Measurements from ENCODE around the gene COL20A1. TPM values are rescaled to one million over a fixed set of nuclear protein-coding genes. Genes with fewer than 3 reads are reported as not detected.

COL20A1 gene
- total RNA-seq, 1 donor from 2014 or later: not detected

DNA sequence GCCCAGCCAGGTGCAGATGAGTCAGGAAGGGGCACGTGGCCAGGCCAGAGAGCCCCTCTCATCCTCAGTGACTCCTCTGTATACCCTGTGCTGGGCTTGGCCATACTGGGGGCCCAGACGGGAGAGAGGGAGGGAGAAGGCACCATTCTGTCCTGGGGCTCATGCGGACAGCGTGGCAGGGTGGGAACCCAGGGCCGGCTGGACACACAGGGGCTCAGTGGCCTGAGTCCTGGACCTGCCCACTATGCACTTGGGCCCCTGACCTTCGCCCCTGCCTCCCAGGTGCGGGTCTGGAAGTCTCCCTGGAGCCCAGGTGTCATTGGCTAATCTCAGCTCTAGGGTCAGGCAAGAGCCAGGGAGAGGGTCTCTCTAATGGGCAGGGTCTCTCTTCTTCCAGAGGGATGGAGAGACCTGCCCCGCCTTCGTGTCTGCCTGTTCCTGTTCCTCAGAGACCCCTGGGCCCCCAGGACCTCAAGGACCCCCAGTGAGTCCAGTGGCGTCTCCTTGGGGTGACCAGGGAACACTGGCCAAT is 27.7 kb downstream of the COL20A1 start:
- H3K9me3 Mint-ChIP-seq: no peaks in the 10 kb centered on the region
- peaks cover 6% of the 10 kb centered on the region for H3K27me3 Mint-ChIP-seq (ENCODE audit: insufficient read depth)
- no peak overlapping the region for H3K4me3 Mint-ChIP-seq
- H3K36me3 Mint-ChIP-seq (ENCODE audit: low read depth): no peaks in the 10 kb centered on the region
- intact Hi-C loops (cut with micrococcal nuclease): no loop called here
- no peak for DNase-seq (ENCODE audit: low spot score)
- H3K27ac Mint-ChIP-seq: no peak overlapping the region
- no peaks in the 10 kb centered on the region for H3K4me1 Mint-ChIP-seq (ENCODE audit: low read depth)

DNA sequence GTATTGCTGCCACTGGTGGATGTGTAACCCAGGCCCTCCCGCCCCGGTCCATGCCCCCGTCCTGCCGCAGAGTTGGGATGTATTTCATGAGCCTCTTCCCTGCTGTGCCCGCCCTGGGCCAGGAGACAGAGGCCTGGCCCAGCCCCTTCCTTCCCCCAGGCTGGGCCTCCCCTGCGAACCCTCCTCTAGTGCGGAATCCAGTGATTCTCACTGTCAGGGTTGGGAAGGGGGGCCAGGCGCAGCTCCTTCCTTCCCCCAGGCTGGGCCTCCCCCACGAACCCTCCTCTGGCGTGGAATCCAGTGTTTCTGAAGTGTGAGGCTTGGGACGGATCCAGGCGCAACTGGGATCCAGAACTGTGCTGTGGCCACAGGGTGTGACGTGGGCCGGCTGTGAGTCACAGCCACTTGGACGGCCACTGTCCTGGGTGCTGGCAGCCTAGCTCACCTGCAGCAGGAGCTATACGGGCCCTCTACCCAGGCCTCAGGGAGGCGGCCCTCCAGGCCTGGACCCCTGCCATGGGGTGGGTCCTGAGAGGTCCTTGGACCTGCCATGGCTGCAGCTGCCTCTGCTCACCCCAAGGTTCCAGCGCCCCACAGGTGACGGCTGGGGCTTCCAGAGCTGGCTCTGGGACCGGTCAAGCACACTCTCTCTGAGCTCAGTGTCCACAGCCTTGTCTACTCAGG is 28.3 kb downstream of the COL20A1 start:
- Mint-ChIP-seq H3K4me1 (ENCODE audit: low read depth) (no peaks in the 10 kb centered on the region), H3K9me3 (no peaks in the 10 kb centered on the region), H3K27me3 (ENCODE audit: insufficient read depth) (peaks cover 6% of the 10 kb centered on the region), H3K36me3 (ENCODE audit: low read depth) (no peaks in the 10 kb centered on the region), H3K27ac (no peak overlapping the region), H3K4me3 (no peak overlapping the region)
- DNase-seq (ENCODE audit: low spot score): no peak
- intact Hi-C loops (cut with micrococcal nuclease): no loop called here

DNA sequence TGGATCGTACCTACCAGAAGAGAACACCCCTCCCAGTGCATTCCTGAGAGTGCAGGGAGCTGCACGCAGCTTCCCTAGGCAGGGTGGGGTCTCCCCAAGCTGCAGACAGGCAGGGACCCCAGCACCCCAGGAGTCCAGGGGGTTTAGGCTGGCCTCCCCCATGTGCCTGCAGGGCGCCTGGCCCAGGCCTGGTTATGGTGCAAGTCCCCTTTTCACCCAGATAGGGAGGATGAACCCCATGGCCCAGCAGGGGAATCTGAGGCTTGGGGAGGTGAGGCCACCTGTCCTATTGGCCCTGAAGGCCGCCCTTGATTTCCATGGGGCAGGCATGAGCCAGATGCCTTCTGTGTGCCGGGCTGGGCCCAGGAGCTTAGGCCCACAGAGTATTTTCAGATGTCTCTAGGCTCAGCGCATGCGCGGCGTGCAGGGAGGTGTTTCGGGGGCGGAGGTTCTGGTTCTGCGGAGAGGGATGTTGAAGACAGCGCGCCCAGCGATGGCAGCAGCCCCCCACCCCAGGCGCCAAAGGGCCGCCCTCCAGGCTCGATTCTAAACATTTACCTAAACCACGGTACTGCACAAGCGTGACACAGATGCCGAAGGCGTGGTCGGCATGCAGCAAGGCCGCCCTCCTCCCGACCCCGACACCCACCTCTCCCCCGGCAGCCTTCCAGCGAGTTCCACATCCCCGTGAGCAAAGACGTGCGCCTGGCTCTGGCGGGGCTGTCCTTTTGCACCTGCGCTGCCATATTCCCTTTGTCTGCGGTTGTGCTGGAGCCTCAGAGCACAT is 29.4 kb downstream of the COL20A1 start:
- Mint-ChIP-seq H3K27me3 (ENCODE audit: insufficient read depth) (peaks cover 6% of the 10 kb centered on the region), H3K4me1 (ENCODE audit: low read depth) (no peaks in the 10 kb centered on the region), H3K36me3 (ENCODE audit: low read depth) (no peaks in the 10 kb centered on the region), H3K4me3 (no peak overlapping the region), H3K9me3 (no peaks in the 10 kb centered on the region), H3K27ac (no peak overlapping the region)
- no peak for DNase-seq (ENCODE audit: low spot score)
- intact Hi-C loops (cut with micrococcal nuclease): no loop called here

DNA sequence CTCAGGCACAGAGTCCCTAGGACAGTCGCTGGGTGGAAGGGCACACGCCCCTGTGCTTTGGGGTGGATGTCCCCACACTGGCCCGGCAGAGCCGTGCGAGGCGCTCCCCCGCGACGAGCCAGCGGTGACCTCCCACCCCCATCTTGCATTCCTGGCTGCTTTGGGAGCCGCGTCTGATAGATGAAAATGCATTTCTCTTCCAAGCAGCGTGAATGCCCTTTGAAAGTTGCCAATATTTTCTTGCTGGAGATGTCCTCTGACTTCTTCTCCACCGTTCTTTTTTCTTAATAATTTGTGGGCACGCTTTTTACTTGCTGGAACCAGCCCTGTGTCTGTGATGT is 29.9 kb downstream of the COL20A1 start:
- H3K4me3 Mint-ChIP-seq: no peak overlapping the region
- intact Hi-C loops (cut with micrococcal nuclease): no loop called here
- no peaks in the 10 kb centered on the region for H3K4me1 Mint-ChIP-seq (ENCODE audit: low read depth)
- no peak for DNase-seq (ENCODE audit: low spot score)
- peaks cover 6% of the 10 kb centered on the region for H3K27me3 Mint-ChIP-seq (ENCODE audit: insufficient read depth)
- no peaks in the 10 kb centered on the region for H3K36me3 Mint-ChIP-seq (ENCODE audit: low read depth)
- no peak overlapping the region for H3K27ac Mint-ChIP-seq
- H3K9me3 Mint-ChIP-seq: no peaks in the 10 kb centered on the region

DNA sequence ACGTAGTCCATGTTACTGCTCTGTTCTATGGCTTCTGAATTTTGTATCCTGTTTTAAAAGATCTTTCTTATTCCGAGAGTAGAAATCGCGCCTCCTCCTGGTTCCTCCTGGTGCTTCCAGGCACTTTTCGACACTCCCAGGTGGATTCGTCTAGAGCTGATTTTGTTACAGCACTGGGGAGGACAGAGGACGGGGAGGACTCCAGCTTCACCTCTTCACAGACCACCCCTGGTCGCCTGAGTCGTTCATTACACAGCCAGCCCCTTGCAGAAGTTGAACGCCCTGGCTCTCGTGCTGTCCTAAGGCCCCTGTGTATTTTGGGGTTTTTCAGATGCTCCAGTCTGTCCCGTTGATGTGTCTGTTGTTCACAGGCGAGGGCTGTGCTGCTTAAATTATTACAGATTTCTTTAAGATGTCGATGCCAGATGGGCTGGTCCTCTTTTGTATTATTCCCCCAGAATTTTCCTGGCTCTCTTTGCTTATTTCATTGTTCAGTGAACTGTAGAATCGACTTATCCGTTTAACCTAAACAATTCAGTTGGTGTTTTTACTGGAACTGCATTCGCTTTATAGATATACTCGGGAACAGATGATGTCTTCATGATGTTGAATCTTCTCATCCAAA is 30.5 kb downstream of the COL20A1 start:
- H3K27ac Mint-ChIP-seq: no peak overlapping the region
- H3K4me1 Mint-ChIP-seq (ENCODE audit: low read depth): no peaks in the 10 kb centered on the region
- intact Hi-C loops (cut with micrococcal nuclease): no loop called here
- H3K9me3 Mint-ChIP-seq: no peaks in the 10 kb centered on the region
- peaks cover 6% of the 10 kb centered on the region for H3K27me3 Mint-ChIP-seq (ENCODE audit: insufficient read depth)
- H3K4me3 Mint-ChIP-seq: no peak overlapping the region
- DNase-seq (ENCODE audit: low spot score): no peak
- no peaks in the 10 kb centered on the region for H3K36me3 Mint-ChIP-seq (ENCODE audit: low read depth)

DNA sequence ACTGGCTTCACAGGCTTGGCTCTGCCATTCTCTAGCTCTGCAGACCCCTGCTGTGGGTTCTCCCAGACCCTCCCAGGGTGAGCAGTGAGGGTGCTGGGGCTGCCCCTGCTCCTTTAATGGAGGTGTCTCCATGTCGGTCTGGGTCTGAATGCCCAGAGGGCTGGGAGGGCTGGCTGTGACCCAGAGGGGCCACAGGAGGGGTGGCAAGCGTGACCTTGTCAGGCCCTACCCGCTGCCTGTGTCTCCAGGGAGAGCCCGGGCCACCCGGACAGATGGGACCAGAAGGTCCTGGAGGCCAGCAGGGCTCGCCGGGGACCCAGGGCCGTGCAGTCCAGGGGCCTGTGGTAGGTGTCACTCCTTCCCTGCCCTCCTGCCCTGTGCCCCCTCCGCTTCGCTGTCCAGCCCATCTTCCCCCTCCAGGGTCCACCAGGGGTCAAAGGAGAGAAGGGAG is 32.1 kb downstream of the COL20A1 start:
- Mint-ChIP-seq H3K27ac (no peak overlapping the region), H3K36me3 (ENCODE audit: low read depth) (no peaks in the 10 kb centered on the region), H3K4me3 (no peak overlapping the region), H3K4me1 (ENCODE audit: low read depth) (no peaks in the 10 kb centered on the region), H3K9me3 (no peaks in the 10 kb centered on the region), H3K27me3 (ENCODE audit: insufficient read depth) (peaks cover 6% of the 10 kb centered on the region)
- no peak for DNase-seq (ENCODE audit: low spot score)
- intact Hi-C loops (cut with micrococcal nuclease): no loop called here

DNA sequence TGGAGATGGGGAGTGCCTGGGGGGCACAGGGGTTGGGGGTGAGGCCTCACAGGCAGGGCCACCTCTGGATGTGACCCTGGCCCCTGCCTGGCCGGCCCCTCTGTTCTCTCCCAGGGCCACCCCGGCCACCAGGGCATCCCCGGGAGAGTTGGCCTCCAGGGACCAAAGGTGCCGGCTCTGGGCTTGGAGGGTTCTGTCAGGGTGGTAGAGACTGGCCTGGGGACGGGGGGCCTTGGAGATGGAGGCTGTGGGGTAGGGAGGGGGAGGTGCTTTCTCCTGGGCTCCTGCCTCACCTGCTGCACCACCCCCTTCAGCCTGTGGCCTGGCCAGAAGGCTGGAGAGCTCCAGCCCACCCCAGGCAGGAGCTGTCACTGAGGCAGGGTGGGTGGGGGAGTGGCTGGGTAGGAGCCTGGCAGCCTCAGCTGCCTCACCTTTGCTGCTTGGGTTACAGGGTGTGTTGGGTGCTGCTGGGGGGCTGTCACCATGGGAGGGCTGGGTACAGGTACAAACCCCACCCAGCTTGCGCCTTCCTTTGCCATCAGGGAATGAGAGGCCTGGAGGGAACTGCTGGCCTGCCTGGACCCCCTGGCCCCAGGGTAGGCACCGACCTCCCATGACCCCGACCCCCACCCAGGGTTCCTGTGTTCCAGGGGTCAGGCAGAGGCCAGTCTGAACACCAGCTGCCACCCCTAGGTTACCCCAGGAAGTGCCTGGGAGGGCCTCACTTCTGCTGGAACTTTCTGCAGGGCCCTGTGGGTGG is 32.7 kb downstream of the COL20A1 start:
- DNase-seq (ENCODE audit: low spot score): no peak
- Mint-ChIP-seq H3K27ac (no peak overlapping the region), H3K36me3 (ENCODE audit: low read depth) (no peaks in the 10 kb centered on the region), H3K4me1 (ENCODE audit: low read depth) (no peaks in the 10 kb centered on the region), H3K9me3 (no peaks in the 10 kb centered on the region), H3K27me3 (ENCODE audit: insufficient read depth) (peaks cover 6% of the 10 kb centered on the region), H3K4me3 (no peak overlapping the region)
- intact Hi-C loops (cut with micrococcal nuclease): no loop called here

DNA sequence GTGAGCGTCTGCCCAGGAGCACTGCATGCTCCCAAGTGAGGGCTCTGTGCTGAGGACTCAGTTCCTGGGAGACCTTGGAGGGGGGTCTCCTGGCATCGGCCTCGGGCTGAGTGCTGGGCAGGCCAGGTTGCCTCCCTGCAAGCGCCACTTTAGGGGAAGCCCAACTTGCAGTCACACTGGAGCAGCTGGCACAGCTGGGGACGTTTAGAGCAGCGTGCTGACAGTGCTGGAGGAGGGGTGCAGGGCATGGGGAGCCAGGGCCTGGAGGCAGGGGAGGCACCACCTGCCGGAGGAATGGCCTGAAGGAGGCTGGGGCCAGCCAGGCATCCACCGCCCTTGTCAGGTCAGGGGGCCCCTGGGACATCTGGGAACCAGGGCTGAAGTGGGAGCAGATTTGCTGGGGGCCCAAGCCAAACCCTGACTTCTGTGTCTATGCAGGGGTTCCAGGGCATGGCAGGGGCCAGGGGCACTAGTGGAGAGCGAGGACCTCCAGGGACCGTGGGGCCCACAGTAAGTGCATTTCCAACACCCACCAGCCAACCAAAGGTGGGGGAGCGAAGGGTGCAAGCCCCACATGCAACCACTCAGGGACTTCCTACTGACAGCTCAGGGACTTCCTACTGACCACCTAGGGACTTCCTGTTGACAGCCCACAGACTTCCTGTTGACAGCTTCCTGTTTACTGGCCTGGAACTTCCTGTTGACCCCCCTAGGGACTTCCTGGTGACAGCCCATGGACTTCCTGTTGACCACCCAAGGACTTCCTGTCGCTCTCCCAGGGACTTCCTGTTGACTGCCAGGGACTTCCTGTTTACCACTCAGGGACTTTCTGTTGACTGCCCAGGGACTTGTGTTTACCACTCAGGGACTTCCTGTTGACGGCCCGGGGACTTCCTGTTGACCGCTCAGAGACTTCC is 33.6 kb downstream of the COL20A1 start:
- Mint-ChIP-seq H3K27ac (peak overlapping the region; percentile 65), H3K27me3 (ENCODE audit: insufficient read depth) (peaks cover 6% of the 10 kb centered on the region), H3K9me3 (peaks cover 3% of the 10 kb centered on the region), H3K36me3 (ENCODE audit: low read depth) (no peaks in the 10 kb centered on the region), H3K4me1 (ENCODE audit: low read depth) (no peaks in the 10 kb centered on the region), H3K4me3 (no peak overlapping the region)
- intact Hi-C loops (cut with micrococcal nuclease): no loop called here
- no peak for DNase-seq (ENCODE audit: low spot score)

DNA sequence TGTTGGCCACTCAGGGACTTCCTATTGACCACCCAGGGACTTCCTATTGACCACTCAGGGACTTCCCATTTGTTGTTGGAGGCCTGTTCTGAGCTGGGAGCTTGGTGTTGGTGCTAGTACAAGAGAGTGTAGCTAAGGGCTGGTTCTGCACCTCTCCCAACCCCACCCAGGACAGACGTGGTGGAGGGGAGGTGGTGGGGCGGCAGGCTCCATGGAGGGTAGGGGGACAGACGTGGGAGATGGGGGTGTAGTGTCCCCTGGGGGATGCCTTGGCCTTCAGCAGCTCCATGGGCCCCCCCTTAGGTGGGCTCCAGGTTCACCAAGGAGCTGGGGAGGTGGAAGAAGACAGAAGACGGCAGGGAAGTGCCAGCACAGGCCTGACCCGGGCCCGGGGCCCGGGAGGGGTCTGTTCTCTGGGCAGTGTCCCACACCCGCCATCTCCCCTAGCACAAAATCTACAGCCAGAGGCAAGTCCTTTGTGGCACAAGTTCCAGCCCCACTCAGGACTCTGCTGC is 34.3 kb downstream of the COL20A1 start:
- Mint-ChIP-seq H3K4me3 (no peak overlapping the region), H3K9me3 (peaks cover 8% of the 10 kb centered on the region), H3K27ac (peak overlapping the region; percentile 65)

DNA sequence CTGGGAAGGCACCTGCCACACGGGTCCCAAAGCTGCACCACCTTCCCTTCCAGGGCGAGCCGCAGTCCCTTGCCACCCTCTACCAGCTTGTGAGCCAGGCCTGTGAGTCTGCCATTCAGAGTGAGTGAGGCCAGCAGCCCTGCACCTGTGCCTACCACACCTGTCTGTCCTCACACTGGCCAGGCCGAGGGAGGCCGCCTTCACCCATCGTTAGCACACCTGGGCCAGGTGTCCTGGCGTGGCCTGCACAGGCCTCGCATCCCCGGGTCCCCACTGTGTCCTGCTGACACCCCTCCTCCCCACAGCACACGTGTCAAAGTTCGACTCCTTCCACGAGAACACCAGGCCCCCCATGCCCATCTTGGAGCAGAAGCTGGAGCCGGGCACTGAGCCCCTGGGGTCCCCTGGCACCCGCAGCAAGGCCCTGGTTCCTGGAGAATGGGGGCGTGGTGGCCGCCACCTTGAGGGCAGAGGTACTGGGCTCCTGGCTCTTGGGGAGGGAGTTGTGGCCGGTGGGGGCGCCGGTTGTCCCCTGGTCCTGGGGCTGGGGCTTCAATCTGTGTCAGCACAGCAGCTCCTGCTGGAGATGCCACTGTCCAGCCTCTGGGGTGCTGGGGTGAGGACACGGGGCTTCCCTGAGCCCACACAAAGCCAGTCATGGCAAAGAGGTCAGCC is 35.2 kb downstream of the COL20A1 start:
- no peak overlapping the region for H3K4me3 Mint-ChIP-seq
- DNase-seq (ENCODE audit: low spot score): no peak
- H3K27ac Mint-ChIP-seq: no peak overlapping the region
- peaks cover 6% of the 10 kb centered on the region for H3K27me3 Mint-ChIP-seq (ENCODE audit: insufficient read depth)
- H3K9me3 Mint-ChIP-seq: peaks cover 8% of the 10 kb centered on the region
- intact Hi-C loops (cut with micrococcal nuclease): no loop called here
- no peaks in the 10 kb centered on the region for H3K36me3 Mint-ChIP-seq (ENCODE audit: low read depth)
- no peaks in the 10 kb centered on the region for H3K4me1 Mint-ChIP-seq (ENCODE audit: low read depth)

More for the DNA sequence above, 34.3 kb downstream of the COL20A1 start:
- H3K27me3 Mint-ChIP-seq (ENCODE audit: insufficient read depth): peaks cover 6% of the 10 kb centered on the region
- intact Hi-C loops (cut with micrococcal nuclease): no loop called here
- no peaks in the 10 kb centered on the region for H3K4me1 Mint-ChIP-seq (ENCODE audit: low read depth)
- no peaks in the 10 kb centered on the region for H3K36me3 Mint-ChIP-seq (ENCODE audit: low read depth)
- no peak for DNase-seq (ENCODE audit: low spot score)

DNA sequence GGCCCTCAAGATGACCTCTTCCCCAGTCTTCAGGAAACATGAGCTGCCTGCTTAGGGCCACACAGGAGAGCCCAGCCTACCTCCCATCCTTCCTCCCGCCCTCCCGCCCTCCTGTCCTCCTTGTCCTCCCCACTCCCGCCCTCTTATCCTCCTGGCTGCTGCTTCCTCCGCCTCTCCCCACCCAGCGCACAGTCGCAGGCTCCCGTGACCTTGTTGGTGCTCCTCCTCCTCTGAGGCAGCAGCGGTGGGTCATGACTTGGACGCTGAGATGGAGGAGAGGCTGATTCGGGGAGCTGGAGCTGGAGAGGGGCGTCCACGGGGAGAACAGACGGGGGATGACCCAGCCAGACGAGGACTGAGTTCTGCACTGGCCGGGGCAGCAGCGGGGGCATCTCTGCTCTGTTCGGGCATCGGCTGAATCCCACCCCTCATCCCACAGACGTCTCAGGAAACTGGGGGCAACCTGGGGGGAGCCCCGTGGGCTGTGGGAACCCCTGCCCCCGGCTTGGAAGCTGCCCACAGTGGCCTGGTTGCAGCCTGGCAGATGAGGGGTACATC is 35.8 kb downstream of the COL20A1 start:
- Mint-ChIP-seq H3K36me3 (ENCODE audit: low read depth) (no peaks in the 10 kb centered on the region), H3K9me3 (peaks cover 8% of the 10 kb centered on the region), H3K4me1 (ENCODE audit: low read depth) (no peaks in the 10 kb centered on the region), H3K27ac (no peak overlapping the region), H3K4me3 (no peak overlapping the region), H3K27me3 (ENCODE audit: insufficient read depth) (peaks cover 4% of the 10 kb centered on the region)
- intact Hi-C loops (cut with micrococcal nuclease): no loop called here
- DNase-seq (ENCODE audit: low spot score): no peak
